Stimulated activated naive B cell treated with anti-CD40 and anti-IgM and Interleukin-4, amounts not matched to agents 10 μg/mL and 1 μg/mL and 100 μg/mL, for 72 hours (primary cell): ENCODE measurements around the gene AWAT1.

ENCODE experiments used
- ATAC-seq, 2 donors: fragments of 150-1000 bp; cut with Tn5 transposase; replicated peaks; 2 replicates each; pipeline ENCODE4 v1.10.0; 2021; ENCODE audit warnings: moderate library complexity in 1 of 2
- DNase-seq: peaks from one replicate; pipeline ENCODE4 v3.0.0; 2021
- H3K27ac Mint-ChIP-seq: one replicate; pipeline ENCODE4 v1.8.0; 2022; ENCODE audit warnings: mild to moderate bottlenecking, mixed read lengths
- H3K27me3 Mint-ChIP-seq, 2 donors: one replicate each; pipeline ENCODE4 v1.8.0; 2022; ENCODE audit warnings: mixed read lengths in 2 of 2
- H3K36me3 Mint-ChIP-seq, 2 donors: one replicate each; pipeline ENCODE4 v1.8.0; 2022; ENCODE audit warnings: mixed read lengths in 2 of 2, mild to moderate bottlenecking in 1 of 2
- H3K4me1 Mint-ChIP-seq, 2 donors: one replicate each; pipeline ENCODE4 v1.8.0; 2022; ENCODE audit warnings: mixed read lengths in 2 of 2, mild to moderate bottlenecking in 1 of 2
- H3K4me3 Mint-ChIP-seq, 2 donors: one replicate each; pipeline ENCODE4 v1.8.0; 2022; ENCODE audit warnings: mild to moderate bottlenecking in 2 of 2, mixed read lengths in 2 of 2, moderate library complexity in 1 of 2
- H3K9me3 Mint-ChIP-seq, 2 donors: one replicate each; pipeline ENCODE4 v1.8.0; 2022; ENCODE audit warnings: mixed read lengths in 2 of 2, mild to moderate bottlenecking in 1 of 2

Gene AWAT1

DNA sequence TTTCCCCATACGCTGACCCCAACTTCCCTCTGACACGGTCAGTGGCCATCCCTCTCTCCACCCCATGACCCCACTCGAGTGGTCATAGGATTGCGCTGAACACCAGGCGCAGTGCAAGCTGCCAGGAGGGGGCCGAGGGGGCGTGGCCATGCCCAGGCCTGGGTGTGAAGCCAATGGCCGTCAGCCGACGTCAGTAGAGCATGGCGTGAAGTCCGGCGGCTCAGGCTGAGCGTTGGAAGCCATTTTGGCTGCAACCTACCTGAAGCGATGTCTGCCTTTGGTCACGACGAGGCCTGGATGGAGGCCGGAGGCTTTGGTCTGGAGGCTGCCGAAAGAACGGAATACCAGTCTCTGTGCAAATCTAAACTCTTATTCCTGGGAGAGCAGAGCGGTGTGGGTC is 47.5 kb downstream of the AWAT1 start, which contains the start of gene RAB41:
Gene RAB41, plus strand, starts transcription at position 222 of the 400 bp plus-strand sequence. Its CDS starts 46 bp downstream, at position 268.
- ATAC-seq (no peak), DNase-seq (no peak)
- Mint-ChIP-seq H3K27ac (no peak within 1 kb of the TSS), H3K4me3 (no peak within 1 kb of the TSS), H3K36me3 (peaks cover 12 to 21% of the 10 kb centered on the region in 2 donors), H3K4me1 (no peaks in the 10 kb centered on the region), H3K9me3 (no peaks in the 10 kb centered on the region), H3K27me3 (no peaks in the 10 kb centered on the region)

DNA sequence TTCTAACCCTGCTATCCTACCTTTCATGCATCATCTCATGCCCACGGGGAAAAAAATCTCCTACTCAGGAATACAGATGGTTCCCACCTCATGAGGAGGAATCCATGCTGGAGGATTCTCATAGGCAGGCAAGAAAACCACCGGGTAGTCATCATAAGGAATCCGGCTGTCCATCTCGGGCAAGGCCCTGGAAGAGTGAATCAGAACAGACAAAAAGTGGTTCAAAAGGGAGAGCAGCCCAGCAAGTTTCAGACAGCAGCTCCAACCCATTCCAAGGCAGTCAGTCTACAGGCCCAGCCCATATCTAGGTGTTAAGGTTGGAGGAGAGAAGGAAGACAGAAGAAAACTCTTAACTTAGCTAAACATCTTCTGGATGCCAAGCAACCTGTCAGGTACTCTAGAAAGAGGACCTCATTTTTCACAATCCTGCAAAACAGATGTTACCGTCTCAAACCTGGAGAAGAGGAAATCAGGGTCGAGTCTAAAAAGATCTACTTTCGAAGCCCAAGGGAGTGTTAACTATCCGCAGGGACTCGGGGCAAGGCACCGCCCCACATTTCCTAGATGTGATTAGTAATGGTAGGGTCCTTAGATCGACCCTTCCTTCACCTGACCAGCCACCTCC is 54.8 kb downstream of the AWAT1 start:
- H3K27ac Mint-ChIP-seq: peak overlapping the region; percentile 82
- ATAC-seq: no peak
- H3K4me1 Mint-ChIP-seq: peaks cover 0 to 1% of the 10 kb centered on the region in 2 donors
- no peaks in the 10 kb centered on the region for H3K9me3 Mint-ChIP-seq
- no peaks in the 10 kb centered on the region for H3K27me3 Mint-ChIP-seq
- no peak for DNase-seq
- peaks cover 0 to 8% of the 10 kb centered on the region in 2 donors for H3K36me3 Mint-ChIP-seq
- H3K4me3 Mint-ChIP-seq: peak overlapping the region; percentile 88
